ENCODE results near the gene SEMA5A. TPM values are rescaled to one million over a fixed set of nuclear protein-coding genes. Genes with fewer than 3 reads are reported as not detected.

The SEMA5A gene
- total RNA-seq, 1 donor = 57.0 TPM

- DNase-seq (ENCODE audit: low read depth) = no peak
- no peak overlapping the region for H3K4me3 ChIP-seq (ENCODE audit: low read depth, low read length)
- no peak for TF ChIP-seq CTCF (IDR thresholded peaks at IDR 0.05; ENCODE audit: insufficient read depth, low read length)
Measured at GRCh38 chr5:9483779-9484178, 62.1 kb downstream of the SEMA5A start.

- no peak for TF ChIP-seq CTCF (IDR thresholded peaks at IDR 0.05; ENCODE audit: insufficient read depth, low read length)
- DNase-seq (ENCODE audit: low read depth) = no peak
- no peak overlapping the region for H3K4me3 ChIP-seq (ENCODE audit: low read depth, low read length)
Measured at GRCh38 chr5:9483243-9483642, 62.6 kb downstream of the SEMA5A start.

GRCh38 chr5:9482381-9482780, 63.5 kb downstream of the SEMA5A start:
- H3K4me3 ChIP-seq (ENCODE audit: low read depth, low read length) = no peak overlapping the region
- no peak for DNase-seq (ENCODE audit: low read depth)
- no peak for TF ChIP-seq CTCF (IDR thresholded peaks at IDR 0.05; ENCODE audit: insufficient read depth, low read length)

GRCh38 chr5:9480499-9480898, 65.4 kb downstream of the SEMA5A start:
- DNase-seq (ENCODE audit: low read depth) = no peak
- H3K4me3 ChIP-seq (ENCODE audit: low read depth, low read length) = no peak overlapping the region
- no peak for TF ChIP-seq CTCF (IDR thresholded peaks at IDR 0.05; ENCODE audit: insufficient read depth, low read length)

- no peak overlapping the region for H3K4me3 ChIP-seq (ENCODE audit: low read depth, low read length)
- TF ChIP-seq CTCF (IDR thresholded peaks at IDR 0.05; ENCODE audit: insufficient read depth, low read length) = no peak
- DNase-seq (ENCODE audit: low read depth) = no peak
Measured at GRCh38 chr5:9479990-9480389, 65.9 kb downstream of the SEMA5A start.

- TF ChIP-seq CTCF (IDR thresholded peaks at IDR 0.05; ENCODE audit: insufficient read depth, low read length) = no peak
- H3K4me3 ChIP-seq (ENCODE audit: low read depth, low read length) = no peak overlapping the region
- DNase-seq (ENCODE audit: low read depth) = peak; percentile 60
Measured at GRCh38 chr5:9479361-9479760, 66.5 kb downstream of the SEMA5A start.

GRCh38 chr5:9477537-9477936, 68.3 kb downstream of the SEMA5A start:
- no peak for DNase-seq (ENCODE audit: low read depth)
- no peak overlapping the region for H3K4me3 ChIP-seq (ENCODE audit: low read depth, low read length)
- TF ChIP-seq CTCF (IDR thresholded peaks at IDR 0.05; ENCODE audit: insufficient read depth, low read length) = no peak

Data from fibroblast of the aortic adventitia (primary cell).